Thoracic aorta (tissue), 2 donors: ENCODE data around the gene SLC18A2. TPM values are rescaled to one million over a fixed set of nuclear protein-coding genes. Genes with fewer than 3 reads are reported as not detected.
"Not testable (repeated sequence)": the region's sequence is repeated elsewhere in the genome, so short reads cannot be mapped to it uniquely, and the experiment has no call there.

Source experiments
- ATAC-seq: fragments of 150-250 bp; one replicate; pipeline ENCODE4 v1.8.0; 2017; ENCODE audit warnings: low read depth; ENCODE audit not compliant: insufficient number of reproducible peaks, low FRiP score
- DNase-seq: peaks from one replicate; pipeline ENCODE4 v3.0.0-alpha.2; 2020; ENCODE audit warnings: low spot score
- H3K27ac ChIP-seq, 2 donors: fragments of 200-600 bp; sonication (generic); 1 replicate in 1 of 2; 2 replicates in 1 of 2; pipeline ENCODE4 v1.5.1; 2016; ENCODE audit warnings: mild to moderate bottlenecking in 2 of 2, moderate library complexity in 2 of 2
- H3K27me3 ChIP-seq: fragments of 200-600 bp; sonication (generic); replicated peaks from 2 replicates; pipeline ENCODE4 v1.6.0; 2016; ENCODE audit warnings: mild to moderate bottlenecking; ENCODE audit not compliant: insufficient read depth
- H3K36me3 ChIP-seq: fragments of 200-600 bp; sonication (generic); one replicate; pipeline ENCODE4 v1.5.1; 2016
- H3K4me1 ChIP-seq, 2 donors: fragments of 200-600 bp; sonication (generic); 1 replicate in 1 of 2; 2 replicates in 1 of 2; pipeline versions ENCODE4 v1.5.1 to v1.6.0; 2016; ENCODE audit warnings: low read depth in 2 of 2, mild to moderate bottlenecking in 1 of 2; ENCODE audit not compliant: control insufficient read depth in 1 of 2
- H3K4me3 ChIP-seq: fragments of 200-600 bp; sonication (generic); 2 replicates; pipeline ENCODE4 v1.5.1; 2016; ENCODE audit warnings: mild to moderate bottlenecking
- H3K9me3 ChIP-seq: fragments of 200-600 bp; sonication (generic); 2 replicates; pipeline ENCODE4 v1.5.1; 2016
- total RNA-seq, 2 donors: library from RNA; depleted of rRNA; stranded (reverse); fragments of >200 nt; gene quantifications; one replicate each; pipeline versions ENCODE4 v1.1.0 to v1.2.3, GENCODE V29; 2016
- TF ChIP-seq, protein P1 (sequence below): fragments of 200-600 bp; sonication (generic); IDR thresholded peaks from one replicate; pipeline ENCODE4 v1.5.1; 2019; ENCODE audit warnings: antibody characterized with exemption

Gene SLC18A2
- total RNA-seq, 2 donors from 2014 or later = 0.35 to 1.8 TPM

DNA sequence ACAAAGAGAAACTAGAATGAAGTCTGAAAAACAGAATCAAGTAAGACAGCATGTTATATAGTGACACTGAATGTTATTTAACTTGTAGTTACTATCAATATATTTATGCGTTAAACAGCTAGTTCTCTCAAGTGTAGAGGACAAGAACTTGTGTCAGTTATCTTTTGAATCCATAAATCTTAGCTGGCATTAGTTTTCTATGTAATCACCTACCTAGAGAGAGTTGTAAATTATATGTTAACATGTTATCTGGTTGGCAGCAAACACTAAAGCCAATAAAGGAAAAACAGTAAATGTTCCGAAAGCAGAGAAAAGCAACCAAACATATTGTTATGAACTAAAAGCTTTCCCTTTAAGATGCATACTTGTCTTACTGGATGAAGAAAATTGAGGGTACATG is 36.8 kb downstream of the SLC18A2 start:
- ATAC-seq (no peak), DNase-seq (no peak)
- H3K4me3 ChIP-seq = no peak overlapping the region
- H3K27me3 ChIP-seq = no peaks in the 10 kb centered on the region
- H3K9me3 ChIP-seq = no peaks in the 10 kb centered on the region
- no peak overlapping the region for H3K27ac ChIP-seq
- TF ChIP-seq, protein P1, sequence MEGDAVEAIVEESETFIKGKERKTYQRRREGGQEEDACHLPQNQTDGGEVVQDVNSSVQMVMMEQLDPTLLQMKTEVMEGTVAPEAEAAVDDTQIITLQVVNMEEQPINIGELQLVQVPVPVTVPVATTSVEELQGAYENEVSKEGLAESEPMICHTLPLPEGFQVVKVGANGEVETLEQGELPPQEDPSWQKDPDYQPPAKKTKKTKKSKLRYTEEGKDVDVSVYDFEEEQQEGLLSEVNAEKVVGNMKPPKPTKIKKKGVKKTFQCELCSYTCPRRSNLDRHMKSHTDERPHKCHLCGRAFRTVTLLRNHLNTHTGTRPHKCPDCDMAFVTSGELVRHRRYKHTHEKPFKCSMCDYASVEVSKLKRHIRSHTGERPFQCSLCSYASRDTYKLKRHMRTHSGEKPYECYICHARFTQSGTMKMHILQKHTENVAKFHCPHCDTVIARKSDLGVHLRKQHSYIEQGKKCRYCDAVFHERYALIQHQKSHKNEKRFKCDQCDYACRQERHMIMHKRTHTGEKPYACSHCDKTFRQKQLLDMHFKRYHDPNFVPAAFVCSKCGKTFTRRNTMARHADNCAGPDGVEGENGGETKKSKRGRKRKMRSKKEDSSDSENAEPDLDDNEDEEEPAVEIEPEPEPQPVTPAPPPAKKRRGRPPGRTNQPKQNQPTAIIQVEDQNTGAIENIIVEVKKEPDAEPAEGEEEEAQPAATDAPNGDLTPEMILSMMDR = no peak
- H3K4me1 ChIP-seq = no peaks in the 10 kb centered on the region
- H3K36me3 ChIP-seq = no peaks in the 10 kb centered on the region

DNA sequence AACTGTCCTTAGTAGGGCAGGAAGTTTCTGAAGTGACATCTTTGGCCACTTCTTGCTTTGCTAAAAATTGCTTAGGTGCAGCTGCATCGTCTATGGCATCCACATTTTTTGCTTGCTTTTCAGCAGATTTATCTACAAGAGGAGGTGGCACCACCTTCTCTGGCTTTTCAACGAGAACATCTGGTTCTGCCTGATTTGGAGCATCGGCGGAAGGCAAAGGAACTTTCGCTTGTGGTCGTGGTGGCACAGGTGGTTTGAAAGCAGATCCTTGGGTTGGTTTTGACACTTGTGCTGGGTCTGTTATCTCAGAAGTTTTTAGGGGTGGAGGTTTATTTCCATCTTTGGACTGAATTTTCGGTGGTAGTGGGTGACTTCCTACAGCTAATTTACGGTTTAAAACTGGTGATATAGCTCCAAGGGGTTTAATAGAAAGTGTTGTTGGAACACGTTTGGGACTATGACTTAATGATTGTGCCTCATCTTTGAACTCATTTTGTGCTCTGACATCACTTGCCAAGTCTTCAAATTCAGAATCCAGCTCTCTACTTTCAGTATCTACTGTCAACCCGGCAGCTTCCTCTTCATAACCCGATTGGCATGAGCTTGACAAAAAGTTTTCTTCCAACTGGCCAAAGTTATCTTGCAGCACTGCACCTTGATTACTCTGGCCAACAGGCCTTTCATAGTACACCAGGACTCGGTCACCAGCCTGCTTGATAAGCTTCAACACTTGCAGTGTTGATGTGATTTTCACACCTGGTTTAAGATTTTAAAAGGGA is 44.0 kb downstream of the SLC18A2 start:
- H3K27me3 ChIP-seq = no peaks in the 10 kb centered on the region
- TF ChIP-seq, protein P1 = no peak
- H3K4me3 ChIP-seq = no peak overlapping the region
- ATAC-seq (no peak), DNase-seq (no peak)
- H3K4me1 ChIP-seq = no peaks in the 10 kb centered on the region
- peaks cover 14% of the 10 kb centered on the region for H3K36me3 ChIP-seq
- H3K9me3 ChIP-seq = no peaks in the 10 kb centered on the region
- no peak overlapping the region for H3K27ac ChIP-seq

DNA sequence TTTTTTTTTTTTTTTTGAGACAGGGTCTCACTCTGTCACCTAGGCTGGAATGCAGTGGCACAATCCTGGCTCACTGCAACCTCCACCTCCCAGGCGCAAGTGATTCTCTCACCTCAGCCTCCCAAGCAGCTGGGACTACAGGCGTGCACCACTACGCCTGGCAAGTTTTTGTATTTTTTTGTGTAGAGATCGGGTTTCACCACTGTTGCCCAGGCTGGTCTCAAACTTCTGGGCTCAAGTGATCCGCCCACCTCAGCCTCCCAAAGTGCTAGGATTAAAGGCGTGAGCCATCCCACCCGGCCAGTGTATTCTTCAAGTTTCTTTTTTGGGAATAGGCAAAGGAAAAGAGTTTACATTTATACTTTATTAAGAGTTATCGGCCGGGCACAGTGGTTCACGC is 50.0 kb downstream of the SLC18A2 start:
- not testable (repeated sequence) for H3K27ac ChIP-seq, ATAC-seq, H3K4me3 ChIP-seq, H3K36me3 ChIP-seq, DNase-seq, H3K4me1 ChIP-seq, H3K9me3 ChIP-seq, H3K27me3 ChIP-seq

DNA sequence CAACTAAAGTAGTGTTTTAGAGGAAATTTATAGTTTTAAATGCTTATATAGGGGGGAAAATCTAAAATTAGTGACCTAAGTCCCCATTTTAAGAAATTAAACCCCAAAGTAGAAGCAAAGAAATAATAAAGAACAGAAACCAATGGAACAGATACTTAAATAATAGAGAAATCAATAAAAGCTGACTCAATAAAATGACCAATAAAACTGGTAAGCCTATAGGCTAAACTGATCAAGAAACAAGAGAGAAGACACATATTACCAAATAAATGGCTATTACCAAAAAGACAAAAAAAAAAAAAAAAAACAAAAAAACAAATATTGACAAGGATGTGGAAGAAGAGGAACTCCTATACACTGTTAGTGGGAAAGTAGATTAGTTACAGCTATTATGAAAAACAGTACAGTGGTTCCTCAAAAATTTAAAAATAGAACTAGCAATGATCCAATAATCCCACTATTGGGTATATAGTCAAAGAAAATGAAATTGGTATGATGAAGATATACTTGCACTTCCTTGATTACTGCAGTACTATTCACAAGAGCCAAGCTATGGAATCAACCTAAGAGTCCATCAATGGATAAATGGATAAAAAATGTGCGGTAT is 53.2 kb downstream of the SLC18A2 start:
- Histone ChIP-seq H3K27ac (no peak overlapping the region), H3K9me3 (no peaks in the 10 kb centered on the region), H3K36me3 (no peaks in the 10 kb centered on the region), H3K4me1 (no peaks in the 10 kb centered on the region), H3K4me3 (no peak overlapping the region), H3K27me3 (no peaks in the 10 kb centered on the region)
- ATAC-seq = no peak
- no peak for DNase-seq
- TF ChIP-seq, protein P1 = no peak

DNA sequence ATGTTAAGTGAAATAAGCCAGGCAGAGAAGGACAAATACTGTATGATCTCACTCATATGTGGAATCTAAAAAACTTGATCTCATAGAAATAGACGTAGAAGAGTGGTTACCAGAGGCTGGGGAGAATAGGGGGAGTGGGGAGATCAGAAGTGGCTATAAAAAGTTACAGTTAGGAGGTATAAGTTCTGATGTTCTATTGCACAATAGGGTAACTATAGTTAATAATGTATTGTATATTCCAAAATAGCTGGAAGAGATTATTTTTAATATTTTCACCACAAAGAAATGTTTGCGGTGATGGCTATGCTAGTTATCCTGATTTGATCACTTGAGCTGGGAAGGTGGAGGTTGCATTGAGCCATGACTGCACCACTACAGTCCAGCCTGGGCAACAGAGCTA is 53.8 kb downstream of the SLC18A2 start:
- no peaks in the 10 kb centered on the region for H3K36me3 ChIP-seq
- H3K4me1 ChIP-seq = no peaks in the 10 kb centered on the region
- no peak overlapping the region for H3K27ac ChIP-seq
- H3K4me3 ChIP-seq = no peak overlapping the region
- ATAC-seq (no peak), DNase-seq (no peak)
- H3K27me3 ChIP-seq = no peaks in the 10 kb centered on the region
- H3K9me3 ChIP-seq = no peaks in the 10 kb centered on the region
- TF ChIP-seq, protein P1 = no peak
